HG03066 (cell line): ENCODE results near the gene ACAD10.

Experiments used
- ATAC-seq: cut with Tn5 transposase; IDR thresholded peaks from one replicate; pipeline ENCODE4 v1.9.1; 2021; ENCODE audit warnings: low read depth; ENCODE audit not compliant: unreplicated experiment

ACAD10 gene

DNA sequence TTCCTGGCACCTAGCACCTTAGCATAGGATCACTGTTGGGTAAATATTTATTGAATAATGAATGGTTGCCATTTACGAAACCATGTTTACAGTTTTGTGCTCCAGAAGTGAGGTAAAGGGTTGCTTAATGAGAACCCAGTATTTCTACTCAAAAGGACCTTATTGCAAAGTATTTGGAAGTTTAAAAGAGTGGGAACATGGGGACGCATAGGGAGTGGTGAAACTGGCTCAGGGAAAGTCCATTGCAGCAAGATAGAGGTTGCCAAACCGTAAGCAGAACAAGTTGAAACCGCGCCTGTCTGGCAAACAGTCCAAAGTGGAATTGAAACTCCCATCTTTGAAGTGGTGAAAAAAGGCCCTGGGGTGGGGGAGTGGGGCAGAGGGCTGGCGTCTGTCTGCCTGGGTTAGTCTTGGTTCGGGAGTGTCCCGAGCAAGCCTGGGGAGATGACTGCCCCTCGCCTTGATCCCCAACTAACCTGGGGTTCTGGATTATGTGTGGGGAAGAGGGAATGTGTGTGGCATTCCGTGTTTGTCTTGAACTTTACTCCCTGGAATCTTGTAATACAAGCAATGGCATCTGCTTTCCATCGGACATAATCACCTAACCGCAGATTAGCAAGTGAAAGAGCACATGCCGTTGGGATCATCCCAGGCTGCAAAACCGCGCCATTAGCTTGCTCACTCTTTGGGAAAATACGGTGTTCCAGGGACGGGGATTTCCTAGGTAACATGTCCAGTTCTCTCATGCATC, 88.1 kb downstream of the ACAD10 start:
- peak; percentile 56 for ATAC-seq

DNA sequence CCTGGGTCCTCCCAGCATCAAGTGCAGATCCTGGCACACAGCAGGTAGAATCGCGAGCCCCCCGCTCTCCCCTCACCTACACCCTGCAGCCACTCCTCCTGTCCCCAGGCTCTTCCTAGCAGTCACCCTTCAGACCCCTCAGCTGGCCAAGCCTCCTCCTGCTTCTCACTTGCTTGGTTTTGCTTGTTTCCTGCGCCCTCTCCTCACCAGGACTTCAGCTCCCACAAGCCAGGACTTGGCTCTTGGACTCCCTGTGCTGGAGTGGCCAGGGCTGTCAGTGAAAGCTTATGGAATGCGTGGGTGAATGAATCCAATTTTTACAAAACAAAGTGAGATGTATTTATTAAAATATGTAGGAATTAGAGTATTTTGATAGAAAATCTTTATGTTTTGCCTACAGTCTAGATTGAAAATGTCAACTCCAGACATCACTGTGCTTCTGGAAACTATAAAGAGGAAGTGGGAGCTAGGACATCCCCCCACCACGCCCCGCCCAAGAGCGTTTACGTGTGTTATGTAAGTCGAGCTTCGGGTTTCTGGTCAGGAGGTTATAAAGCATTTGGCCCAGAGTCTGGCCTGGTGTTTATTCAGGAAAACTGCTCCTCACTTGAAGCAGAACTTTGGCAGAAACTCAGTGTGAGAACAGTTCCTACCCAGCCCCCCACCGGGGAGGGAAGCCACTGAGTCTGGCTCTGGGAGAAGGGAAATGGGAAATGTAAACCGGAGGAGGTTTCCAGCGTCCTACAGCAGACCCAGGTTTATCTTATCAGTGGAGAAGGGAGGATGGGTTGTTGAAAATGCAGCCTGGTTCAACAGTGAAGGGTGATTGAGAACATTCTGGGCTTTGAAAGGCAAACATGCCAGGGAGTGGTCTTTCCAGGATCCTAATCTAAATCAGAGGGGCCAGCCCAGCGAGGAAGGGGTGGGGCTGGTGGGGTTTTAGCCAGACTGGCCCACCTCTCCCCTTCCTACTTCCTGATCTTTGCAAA, 89.6 kb downstream of the ACAD10 start:
- peak; percentile 64 for ATAC-seq

DNA sequence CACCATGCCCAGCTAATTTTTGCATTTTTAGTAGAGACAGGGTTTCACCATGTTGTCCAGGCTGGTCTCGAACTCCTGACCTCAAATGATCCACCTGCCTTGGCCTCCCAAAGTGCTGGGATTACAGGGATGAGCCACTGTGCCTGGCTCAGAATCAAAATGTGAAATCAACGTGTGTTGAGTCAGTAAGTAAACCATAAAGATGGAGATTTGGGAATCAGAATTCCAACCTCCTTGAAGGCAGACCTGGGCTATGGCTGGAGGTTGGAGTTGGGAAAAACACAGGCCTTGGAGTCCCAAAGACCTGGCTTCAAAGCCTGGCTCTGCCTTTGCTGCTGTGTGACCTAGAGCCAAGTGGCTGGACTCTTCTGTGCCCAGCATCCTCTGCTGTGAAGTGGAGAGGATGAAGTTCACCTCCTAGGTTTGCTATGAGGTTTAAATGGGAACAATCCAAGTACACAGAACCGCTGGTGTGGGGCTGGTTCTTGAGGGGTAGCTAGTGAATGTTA, 91.0 kb downstream of the ACAD10 start:
- no peak for ATAC-seq

DNA sequence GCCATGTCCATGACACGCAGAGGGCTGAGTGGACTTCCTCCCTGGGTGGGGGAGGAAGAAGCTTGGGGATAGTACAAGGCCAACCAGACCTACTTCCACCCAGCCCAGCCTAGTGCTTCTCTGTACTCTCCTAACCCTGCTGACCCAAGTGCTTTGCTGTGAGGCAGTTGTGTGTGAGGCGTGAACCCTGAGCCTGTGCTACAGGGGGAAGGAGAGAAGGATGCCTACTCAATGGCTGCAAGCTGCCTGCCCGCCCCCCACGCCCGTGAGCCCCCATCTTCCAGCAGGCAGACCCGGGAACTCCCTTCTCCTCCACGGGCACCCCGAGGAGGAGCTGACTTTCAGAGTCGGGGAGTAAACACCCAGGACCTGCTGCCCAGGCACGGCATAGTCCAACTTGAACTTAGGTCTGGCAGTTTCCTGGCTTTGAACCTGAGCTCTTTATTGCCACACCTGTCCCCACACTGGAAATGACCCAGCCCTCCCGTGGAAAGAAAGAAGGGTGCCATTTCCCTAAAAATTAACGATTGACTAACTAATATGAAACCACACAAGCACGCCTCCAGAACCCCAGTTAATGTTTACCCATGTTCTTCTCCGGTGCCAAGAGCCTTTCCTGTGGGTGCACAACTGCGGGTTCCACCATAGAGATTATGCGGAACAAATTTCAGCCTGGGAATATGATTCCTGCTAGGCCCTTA, 91.6 kb downstream of the ACAD10 start:
- no peak for ATAC-seq

DNA sequence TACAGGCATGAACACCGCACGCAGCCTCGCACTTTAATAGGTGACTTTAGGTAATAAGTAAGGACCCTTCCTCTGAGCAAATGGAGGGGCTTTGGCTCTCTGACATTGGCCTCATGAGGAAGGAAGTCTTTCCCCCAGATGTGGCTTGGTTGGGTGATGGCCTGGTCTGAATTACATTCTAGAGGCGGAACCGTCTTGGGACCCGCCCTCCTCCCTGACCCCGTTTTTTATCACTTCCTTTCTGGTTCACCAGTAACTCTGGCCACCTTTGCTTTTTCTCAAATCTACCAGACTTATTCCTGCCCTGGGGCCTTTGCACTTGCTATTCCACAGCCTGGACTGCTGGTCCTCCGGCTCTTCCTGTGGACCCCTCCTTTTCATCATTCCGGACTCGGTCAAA, 94.3 kb downstream of the ACAD10 start:
- ATAC-seq, result no peak

DNA sequence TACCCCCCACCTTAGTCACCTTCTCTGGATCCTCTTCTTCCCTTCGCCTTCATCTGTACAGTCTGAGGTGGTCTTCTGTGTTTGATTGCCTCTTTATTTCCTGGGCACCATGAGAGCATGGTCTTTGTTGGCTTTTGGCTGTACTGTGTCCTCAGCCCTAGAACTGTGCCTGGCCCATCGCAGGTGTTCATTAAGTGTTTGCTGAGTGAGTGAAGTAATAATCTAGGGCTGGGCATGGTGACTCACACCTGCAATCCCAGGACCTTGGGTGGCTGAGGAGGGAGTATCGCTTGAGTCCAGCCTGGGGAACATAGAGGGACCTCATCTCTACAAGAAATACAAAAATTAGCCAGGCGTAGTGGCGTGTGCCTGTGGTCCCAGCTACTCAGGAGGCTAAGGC, 94.8 kb downstream of the ACAD10 start:
- no peak for ATAC-seq

DNA sequence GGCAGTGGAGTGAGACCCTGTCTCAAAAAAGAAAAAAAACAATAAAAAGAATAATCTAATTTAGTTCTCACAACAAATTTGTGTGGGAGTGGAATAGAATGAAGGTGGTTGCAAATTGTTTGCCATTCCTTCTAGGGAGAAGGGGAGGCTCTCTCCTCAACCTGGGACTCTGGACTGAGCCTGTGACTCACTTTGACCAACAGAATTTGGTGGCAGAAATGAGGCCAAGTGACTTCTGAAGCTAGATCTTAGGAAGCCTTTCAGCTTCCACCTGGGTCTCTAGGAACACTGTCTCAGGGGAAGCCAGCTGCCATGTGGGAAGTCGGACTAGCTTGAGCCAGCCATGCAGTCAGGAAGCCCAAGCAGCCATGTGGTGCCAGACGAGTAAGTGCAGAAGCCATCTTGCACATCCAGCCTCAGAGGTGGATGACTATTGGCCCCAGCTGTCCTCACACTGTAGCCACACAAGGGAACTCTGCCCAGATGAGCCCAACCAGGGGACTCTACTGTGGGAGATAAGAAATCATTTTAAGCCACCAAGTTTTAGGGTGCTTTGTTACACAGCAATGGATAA, 95.3 kb downstream of the ACAD10 start:
- no peak for ATAC-seq

DNA sequence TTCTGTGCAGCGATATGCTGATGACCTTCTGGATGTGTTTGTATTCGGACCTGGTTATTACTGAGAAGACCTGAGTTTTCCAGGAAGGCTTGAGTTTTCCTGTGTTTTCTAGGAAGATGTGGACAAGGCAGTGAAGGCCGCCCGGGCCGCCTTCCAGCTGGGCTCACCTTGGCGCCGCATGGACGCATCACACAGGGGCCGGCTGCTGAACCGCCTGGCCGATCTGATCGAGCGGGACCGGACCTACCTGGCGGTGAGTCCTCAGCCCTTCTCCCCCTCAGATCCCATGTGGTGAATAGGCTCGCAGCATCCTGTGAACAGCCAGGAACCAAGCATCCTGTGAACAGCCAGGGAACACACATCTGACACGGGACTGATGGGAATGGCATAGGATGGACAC, 97.2 kb downstream of the ACAD10 start:
- no peak for ATAC-seq

DNA sequence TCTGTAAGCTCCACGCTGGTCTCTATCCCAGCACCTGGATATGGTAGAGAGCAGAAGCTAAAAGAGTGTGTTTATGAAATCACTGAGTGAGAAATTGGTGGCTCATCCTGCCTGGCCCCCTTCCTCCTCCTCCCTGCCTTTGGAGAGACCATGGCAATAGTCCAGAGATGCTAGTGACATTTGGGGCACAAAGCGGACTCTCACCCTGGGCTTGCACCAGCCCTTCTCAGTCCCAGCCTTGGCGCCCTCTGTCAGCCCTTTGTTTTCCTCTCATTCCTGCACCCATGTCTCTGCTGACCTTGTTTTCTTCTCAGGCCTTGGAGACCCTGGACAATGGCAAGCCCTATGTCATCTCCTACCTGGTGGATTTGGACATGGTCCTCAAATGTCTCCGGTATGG, 99.1 kb downstream of the ACAD10 start:
- ATAC-seq, result no peak

DNA sequence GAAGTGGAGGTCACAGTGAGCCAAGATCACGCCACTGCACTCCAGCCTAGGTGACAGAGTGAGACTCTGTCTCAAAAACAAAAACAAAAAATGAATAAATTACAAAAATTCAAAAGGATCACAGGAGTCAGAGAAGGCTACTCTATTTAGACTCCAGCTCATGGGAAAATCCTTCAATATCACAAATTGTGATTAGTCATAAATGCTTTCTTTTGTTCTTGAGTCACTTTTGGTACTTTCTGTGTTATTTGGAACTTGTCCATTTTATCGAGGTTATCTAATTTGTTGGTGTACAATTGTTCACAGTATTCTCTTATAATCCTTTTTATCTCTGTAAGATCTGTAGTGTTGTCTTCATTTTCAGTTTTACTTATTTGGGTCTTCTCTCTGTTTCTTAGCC, 99.8 kb downstream of the ACAD10 start:
- no peak for ATAC-seq

DNA sequence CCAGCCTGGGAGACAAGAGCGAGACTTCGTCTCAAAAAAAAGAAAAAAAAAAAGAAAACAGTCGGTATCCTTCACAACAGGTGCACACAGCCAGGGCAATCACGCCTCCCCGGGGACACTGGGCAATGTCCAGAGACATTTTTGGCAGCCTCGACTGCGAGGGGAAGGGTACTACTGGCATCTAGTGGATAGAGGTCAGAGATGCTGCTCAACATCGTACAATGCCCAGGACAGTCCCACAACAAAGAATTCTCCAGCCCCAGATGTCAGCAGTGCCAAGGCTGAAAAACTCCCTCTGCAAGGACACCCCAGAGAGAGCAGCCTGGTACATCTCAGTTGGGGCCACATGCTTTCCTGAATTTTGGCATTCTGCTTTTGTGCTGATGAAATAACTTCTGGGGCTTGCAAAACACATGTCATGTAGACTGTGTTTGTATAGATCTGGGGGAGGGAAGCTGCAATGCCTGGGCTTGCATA, 102.4 kb downstream of the ACAD10 start:
- no peak for ATAC-seq

DNA sequence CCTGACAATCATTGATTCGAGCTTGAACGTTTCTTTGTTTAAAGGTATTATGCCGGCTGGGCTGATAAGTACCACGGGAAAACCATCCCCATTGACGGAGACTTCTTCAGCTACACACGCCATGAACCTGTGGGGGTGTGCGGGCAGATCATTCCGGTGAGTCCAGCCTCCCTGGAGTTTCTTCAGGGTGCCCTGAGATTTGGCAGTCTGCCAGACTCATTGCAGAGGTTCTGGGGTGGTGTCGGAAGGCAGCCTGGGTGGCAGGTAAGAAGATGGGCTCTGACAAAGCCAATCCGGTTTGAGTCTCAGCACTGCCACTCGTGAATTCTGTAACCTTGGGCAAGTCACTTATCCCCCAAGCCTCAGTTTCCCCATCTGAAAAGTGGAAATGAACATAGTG, 103.9 kb downstream of the ACAD10 start:
- ATAC-seq, result no peak

DNA sequence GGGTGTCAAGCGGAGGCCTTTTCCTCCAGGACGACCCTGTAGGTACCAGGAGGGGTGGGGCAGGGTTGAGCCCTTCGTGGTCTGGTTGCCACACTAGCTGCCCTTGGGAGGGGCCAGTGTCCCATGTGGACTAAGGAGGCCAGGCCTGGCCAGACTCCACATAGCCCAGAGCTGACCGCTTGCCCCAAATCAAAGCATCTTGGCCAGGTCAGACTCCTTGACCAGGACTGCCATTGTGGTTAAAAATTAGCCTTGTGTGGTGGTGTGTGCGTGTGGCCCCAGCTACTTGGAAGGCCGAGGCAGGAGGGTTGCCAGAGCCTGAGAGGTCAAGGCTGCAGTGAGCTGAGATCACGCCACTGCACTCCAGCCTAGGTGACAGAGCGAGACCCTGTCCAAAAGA, 105.7 kb downstream of the ACAD10 start:
- no peak for ATAC-seq

DNA sequence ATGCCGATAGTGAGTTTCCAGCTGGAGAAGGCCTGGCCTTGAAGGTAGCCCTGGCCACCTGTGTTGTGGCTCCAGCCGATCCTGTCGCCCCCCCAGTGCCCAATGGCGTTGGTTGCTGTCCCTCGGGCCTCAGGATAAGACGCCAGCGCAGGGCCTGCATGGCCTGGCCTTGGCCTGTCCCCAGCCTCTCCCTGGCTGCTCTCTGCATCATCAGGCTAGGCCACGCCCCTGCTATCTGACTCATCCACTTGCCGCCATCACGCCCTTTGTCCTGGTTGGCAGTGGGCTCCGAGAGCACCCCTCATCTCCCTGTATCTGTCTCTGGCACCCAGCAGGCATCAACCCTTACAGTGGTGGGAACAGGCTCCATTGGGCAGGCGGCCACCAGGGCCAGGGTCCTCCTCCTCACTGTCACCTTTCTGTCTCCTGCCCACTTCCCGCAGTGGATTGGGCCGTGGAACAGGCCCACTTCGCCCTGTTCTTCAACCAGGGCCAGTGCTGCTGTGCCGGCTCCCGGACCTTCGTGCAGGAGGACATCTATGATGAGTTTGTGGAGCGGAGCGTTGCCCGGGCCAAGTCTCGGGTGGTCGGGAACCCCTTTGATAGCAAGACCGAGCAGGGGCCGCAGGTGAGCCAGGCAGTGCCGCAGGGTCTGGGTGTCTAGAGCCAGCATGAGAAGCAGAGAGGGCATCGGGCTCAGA, 106.5 kb downstream of the ACAD10 start:
- ATAC-seq, result no peak

DNA sequence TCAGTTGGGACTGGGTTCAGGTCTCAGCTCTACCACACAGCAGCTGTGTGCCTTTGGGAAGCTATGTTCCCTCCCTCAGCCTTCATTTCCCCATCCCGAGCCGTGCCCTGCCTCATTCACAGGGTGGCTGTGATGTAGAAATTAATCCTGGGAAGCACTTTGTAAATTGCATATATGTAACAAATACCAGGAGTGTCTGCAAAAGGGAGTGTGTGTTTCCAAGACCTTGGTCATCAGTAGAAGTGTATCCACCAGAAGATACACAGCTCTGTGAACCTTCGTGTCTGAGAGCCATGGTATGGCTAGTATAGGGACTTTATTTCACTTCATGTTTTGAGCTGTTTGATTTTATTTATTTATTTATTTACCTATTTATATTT, 107.0 kb downstream of the ACAD10 start:
- ATAC-seq, result no peak

DNA sequence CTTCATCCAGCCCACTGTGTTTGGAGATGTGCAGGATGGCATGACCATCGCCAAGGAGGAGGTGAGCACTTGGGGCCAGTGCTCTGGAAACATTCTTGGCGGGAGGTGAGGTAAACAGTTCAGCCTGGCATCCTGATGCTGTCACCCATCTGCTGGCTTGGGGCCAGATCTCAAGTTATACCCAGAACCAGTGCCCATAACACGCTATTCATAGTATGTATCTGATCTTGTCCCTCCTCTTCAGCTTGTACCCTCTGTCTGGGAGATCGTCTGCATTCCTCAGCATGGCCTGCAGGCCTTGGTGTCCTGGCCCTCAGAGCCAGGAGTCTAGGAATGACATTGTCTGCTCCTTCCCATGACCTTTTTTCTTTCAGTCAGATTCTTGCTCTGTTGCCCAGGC, 112.3 kb downstream of the ACAD10 start:
- ATAC-seq, result no peak

DNA sequence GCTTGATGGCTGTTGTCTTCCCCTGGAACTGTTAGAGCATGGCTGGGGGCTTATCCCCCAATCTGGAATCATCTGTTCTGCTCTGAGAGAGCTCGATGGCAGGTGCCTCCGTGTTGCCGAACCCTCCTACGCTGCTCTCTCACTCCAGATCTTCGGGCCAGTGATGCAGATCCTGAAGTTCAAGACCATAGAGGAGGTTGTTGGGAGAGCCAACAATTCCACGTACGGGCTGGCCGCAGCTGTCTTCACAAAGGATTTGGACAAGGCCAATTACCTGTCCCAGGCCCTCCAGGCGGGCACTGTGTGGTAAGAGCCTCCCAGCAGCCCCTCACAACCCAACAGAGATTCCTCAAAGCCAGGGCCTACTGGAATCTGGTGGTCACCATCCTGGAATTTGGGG, 113.9 kb downstream of the ACAD10 start:
- no peak for ATAC-seq

DNA sequence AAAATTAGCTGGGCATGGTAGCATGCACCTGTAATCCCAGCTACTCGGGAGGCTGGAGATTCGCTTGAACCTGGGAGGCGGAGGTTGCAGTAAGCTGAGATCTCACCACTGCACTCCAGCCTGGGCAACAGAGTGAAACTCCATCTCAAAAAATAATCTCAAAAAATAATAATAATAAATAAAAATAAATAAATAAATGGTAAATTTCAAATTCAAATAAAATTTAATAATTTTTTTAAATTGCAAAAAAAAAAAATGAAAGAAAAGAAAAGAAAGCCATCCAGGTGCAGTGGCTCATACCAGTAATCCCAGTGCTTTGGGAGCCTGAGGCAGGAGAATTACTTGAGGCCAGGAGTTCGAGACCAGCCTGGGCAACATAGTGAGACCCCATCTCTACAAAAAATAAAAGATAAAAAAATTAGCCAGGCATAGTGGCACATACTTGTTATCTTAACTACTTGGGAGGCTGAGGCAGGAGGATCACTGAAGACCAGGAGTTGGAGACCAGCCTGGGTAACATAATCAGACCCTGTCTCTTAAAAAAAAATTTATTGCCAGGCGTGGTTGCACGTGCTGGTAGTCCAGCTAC, 117.3 kb downstream of the ACAD10 start:
- ATAC-seq, result no peak

DNA sequence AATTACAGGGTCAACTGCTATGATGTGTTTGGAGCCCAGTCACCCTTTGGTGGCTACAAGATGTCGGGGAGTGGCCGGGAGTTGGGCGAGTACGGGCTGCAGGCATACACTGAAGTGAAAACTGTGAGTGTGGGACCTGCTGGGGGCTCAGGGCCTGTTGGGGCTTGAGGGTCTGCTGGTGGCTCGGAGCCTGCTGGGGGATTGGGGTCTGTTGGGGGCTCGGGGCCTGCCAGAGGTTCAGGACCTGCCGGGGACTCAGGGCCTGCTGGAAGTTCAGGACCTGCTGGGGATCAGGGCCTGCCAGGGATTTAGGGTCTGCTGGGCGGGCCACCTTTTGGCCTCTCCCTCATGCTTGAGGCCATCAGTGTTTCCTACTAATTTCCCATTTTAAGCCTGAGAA, 118.0 kb downstream of the ACAD10 start:
- ATAC-seq, result no peak

DNA sequence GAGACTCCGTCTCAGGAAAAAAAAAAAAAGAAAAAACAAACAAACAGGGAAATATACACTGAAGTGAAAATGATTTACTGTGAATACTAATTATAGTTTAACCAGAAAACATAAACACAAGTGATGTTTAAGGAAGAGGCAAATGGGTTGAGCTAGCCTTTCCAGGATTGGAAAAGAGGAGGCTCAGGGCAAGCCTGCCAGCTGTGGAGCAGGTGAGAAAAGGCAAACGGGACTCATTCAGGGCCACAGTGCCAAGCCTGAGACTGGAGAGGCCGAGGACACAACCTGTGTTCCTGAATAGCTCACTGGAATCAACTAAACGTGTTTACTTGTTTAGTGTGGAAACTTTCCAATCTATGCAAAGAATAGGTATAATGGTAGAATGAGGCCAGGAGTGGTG, 120.5 kb downstream of the ACAD10 start:
- ATAC-seq, result no peak
